Subcutaneous preadipocyte (primary cell): ENCODE results near the gene PFN1. TPM values are rescaled to one million over a fixed set of nuclear protein-coding genes. Genes with fewer than 3 reads are reported as not detected.

ENCODE experiments used
- small RNA-seq: library from RNA; depleted of rRNA; stranded (forward); fragments of <200 nt; gene quantifications from one replicate; pipeline ENCODE3, GENCODE V24; 2012
- total RNA-seq: library from RNA; depleted of rRNA; stranded (reverse); fragments of >200 nt; gene quantifications from 2 replicates; pipeline ENCODE4 v1.2.3, GENCODE V29; 2012

The PFN1 gene
- total RNA-seq, result 412 and 494 TPM in 2 replicates

GRCh38 chr17:4948166-4948930, at the start of gene PFN1:
Gene PFN1 (minus strand): TSS chr17:4948530. CDS start chr17:4948394, 136 bp downstream.

GRCh38 chr17:4997302-4998026, 49.1 kb upstream of the PFN1 start, which contains the start of the genes INCA1 and KIF1C:
Gene INCA1 (minus strand): TSS chr17:4997522. CDS start chr17:4994437, 3,085 bp downstream.
Gene KIF1C (plus strand): TSS chr17:4997950. CDS start chr17:5000247, 2,297 bp downstream.

GRCh38 chr17:4986951-4987766, 38.8 kb upstream of the PFN1 start, which contains the start of gene CAMTA2:
Gene CAMTA2 (minus strand): TSS chr17:4987675. CDS start chr17:4986222, 1,453 bp downstream.

GRCh38 chr17:4967539-4968485, 19.5 kb upstream of the PFN1 start, which contains the start of gene SPAG7:
Gene SPAG7 (minus strand): TSS chr17:4967817. CDS start chr17:4967804, 13 bp downstream.

GRCh38 chr17:4950746-4951204, 2.4 kb upstream of the PFN1 start, which contains the start of gene ENO3:
Gene ENO3 (plus strand): TSS chr17:4951119. CDS start chr17:4951830, 711 bp downstream.

GRCh38 chr17:4939796-4940554, 8.4 kb downstream of the PFN1 start, which contains the start of the genes RNF167 and SLC25A11:
Gene RNF167 (plus strand): TSS chr17:4940268. CDS start chr17:4940910, 642 bp downstream.
Gene SLC25A11 (minus strand): TSS chr17:4940046. CDS start chr17:4939910, 136 bp downstream.

GRCh38 chr17:4931963-4932362, 16.4 kb downstream of the PFN1 start, which contains the start of gene GP1BA:
Gene GP1BA (plus strand): TSS chr17:4932277. CDS start chr17:4932605, 328 bp downstream.

GRCh38 chr17:4903051-4903818, 45.1 kb downstream of the PFN1 start, which contains the start of gene CHRNE:
Gene CHRNE (minus strand): TSS chr17:4903098. CDS start chr17:4903063, 35 bp downstream.

GRCh38 chr17:4899341-4900230, 48.7 kb downstream of the PFN1 start, which contains the start of gene C17orf107:
Gene C17orf107 (plus strand): TSS chr17:4899536. CDS start chr17:4899763, 227 bp downstream.

Small RNA genes within 50 kb of the gene (small RNA-seq; reads per million reads assigned to genes)
- gene MIR6864 (not detected), gene MIR6865 (0.22 reads per million)

Other genes starting within 250 kb of the PFN1 start
- 22.8 and 30.1 TPM in 2 replicates for gene PELP1, start 244.4 kb downstream of the PFN1 start, total RNA-seq
- gene ARRB2, start 237.9 kb downstream of the PFN1 start, total RNA-seq, result 9.2 and 16.0 TPM in 2 replicates
- 13.5 and 16.9 TPM in 2 replicates for gene MED11, start 217.1 kb downstream of the PFN1 start, total RNA-seq
- gene ZMYND15, start 208.7 kb downstream of the PFN1 start, total RNA-seq, result 0.20 TPM in 1 of 2 replicates, not detected in the other
- gene CXCL16, start 208.6 kb downstream of the PFN1 start, total RNA-seq, result 1.6 and 2.6 TPM in 2 replicates
- not detected in 2 replicates for gene TM4SF5, start 176.6 kb downstream of the PFN1 start, total RNA-seq
- gene VMO1, start 162.2 kb downstream of the PFN1 start, total RNA-seq, result 0.59 TPM in 1 of 2 replicates, not detected in the other
- gene GLTPD2, start 159.6 kb downstream of the PFN1 start, total RNA-seq, result 0.37 TPM in 1 of 2 replicates, not detected in the other
- gene PSMB6, start 152.4 kb downstream of the PFN1 start, total RNA-seq, result 111 and 116 TPM in 2 replicates
- 17.6 and 18.2 TPM in 2 replicates for gene PLD2, start 141.4 kb downstream of the PFN1 start, total RNA-seq
- 32.0 and 37.3 TPM in 2 replicates for gene MINK1, start 115.2 kb downstream of the PFN1 start, total RNA-seq
- gene C17orf107, start 49.0 kb downstream of the PFN1 start, total RNA-seq, result 0.37 and 0.59 TPM in 2 replicates
- 0.37 TPM in 1 of 2 replicates, not detected in the other for gene CHRNE, start 45.4 kb downstream of the PFN1 start, total RNA-seq
- not detected in 2 replicates for gene GP1BA, start 16.3 kb downstream of the PFN1 start, total RNA-seq
- gene SLC25A11, start 8.5 kb downstream of the PFN1 start, total RNA-seq, result 50.0 and 50.2 TPM in 2 replicates
- gene RNF167, start 8.3 kb downstream of the PFN1 start, total RNA-seq, result 29.4 and 29.9 TPM in 2 replicates
- gene ENO3, start 2.6 kb upstream of the PFN1 start, total RNA-seq, result 1.1 and 1.6 TPM in 2 replicates
- 30.1 and 37.5 TPM in 2 replicates for gene SPAG7, start 19.3 kb upstream of the PFN1 start, total RNA-seq
- gene CAMTA2, start 39.1 kb upstream of the PFN1 start, total RNA-seq, result 10.3 and 20.3 TPM in 2 replicates
- 0.37 TPM in 1 of 2 replicates, not detected in the other for gene INCA1, start 49.0 kb upstream of the PFN1 start, total RNA-seq
- gene KIF1C, start 49.4 kb upstream of the PFN1 start, total RNA-seq, result 38.6 and 50.8 TPM in 2 replicates
- under 0.01 TPM in 1 of 2 replicates, not detected in the other for gene SLC52A1, start 86.9 kb upstream of the PFN1 start, total RNA-seq
- 1.5 and 2.0 TPM in 2 replicates for gene ZFP3, start 129.9 kb upstream of the PFN1 start, total RNA-seq
- 7.2 and 7.3 TPM in 2 replicates for gene ZNF232, start 163.3 kb upstream of the PFN1 start, total RNA-seq
- not detected in 2 replicates for gene USP6, start 167.5 kb upstream of the PFN1 start, total RNA-seq
- gene ZNF594, start 243.3 kb upstream of the PFN1 start, total RNA-seq, result 5.1 and 6.6 TPM in 2 replicates